ENCODE data around the gene MEGF10.

MEGF10 gene

GRCh38 chr5:127335381-127335780 lies 44.8 kb downstream of the MEGF10 start:
- Histone ChIP-seq H3K27me3 (replicated peaks; ENCODE audit: control insufficient read depth, insufficient read depth, low read length) (no peaks in the 10 kb centered on the region; the same call in 1 of the 2 replicates), H3K4me3 (replicated peaks; ENCODE audit: low read depth, low read length) (no peak overlapping the region), H3K36me3 (ENCODE audit: control insufficient read depth, insufficient read depth, low read length) (no peaks in the 10 kb centered on the region)
- no peak for DNase-seq (ENCODE audit: extremely low read depth, insufficient read length)
- TF ChIP-seq CTCF (IDR thresholded peaks at IDR 0.05; ENCODE audit: insufficient read depth, low read length, poor library complexity, severe bottlenecking): no peak

GRCh38 chr5:127337876-127338275 lies 47.3 kb downstream of the MEGF10 start:
- no peaks in the 10 kb centered on the region for H3K36me3 ChIP-seq (ENCODE audit: control insufficient read depth, insufficient read depth, low read length)
- no peak for DNase-seq (ENCODE audit: extremely low read depth, insufficient read length)
- no peak for TF ChIP-seq CTCF (IDR thresholded peaks at IDR 0.05; ENCODE audit: insufficient read depth, low read length, poor library complexity, severe bottlenecking)
- no peaks in the 10 kb centered on the region; the same call in 1 of the 2 replicates for H3K27me3 ChIP-seq (replicated peaks; ENCODE audit: control insufficient read depth, insufficient read depth, low read length)
- no peak overlapping the region for H3K4me3 ChIP-seq (replicated peaks; ENCODE audit: low read depth, low read length)

- H3K27me3 ChIP-seq (replicated peaks; ENCODE audit: control insufficient read depth, insufficient read depth, low read length): no peaks in the 10 kb centered on the region; the same call in 1 of the 2 replicates
- no peak for DNase-seq (ENCODE audit: extremely low read depth, insufficient read length)
- H3K36me3 ChIP-seq (ENCODE audit: control insufficient read depth, insufficient read depth, low read length): no peaks in the 10 kb centered on the region
- TF ChIP-seq CTCF (IDR thresholded peaks at IDR 0.05; ENCODE audit: insufficient read depth, low read length, poor library complexity, severe bottlenecking): no peak
- H3K4me3 ChIP-seq (replicated peaks; ENCODE audit: low read depth, low read length): no peak overlapping the region
These were observed 47.9 kb downstream of the MEGF10 start for GRCh38 chr5:127338501-127338900.

GRCh38 chr5:127340606-127341005 lies 50.0 kb downstream of the MEGF10 start:
- TF ChIP-seq CTCF (IDR thresholded peaks at IDR 0.05; ENCODE audit: insufficient read depth, low read length, poor library complexity, severe bottlenecking): no peak
- Histone ChIP-seq H3K4me3 (replicated peaks; ENCODE audit: low read depth, low read length) (no peak overlapping the region), H3K36me3 (ENCODE audit: control insufficient read depth, insufficient read depth, low read length) (no peaks in the 10 kb centered on the region), H3K27me3 (replicated peaks; ENCODE audit: control insufficient read depth, insufficient read depth, low read length) (no peaks in the 10 kb centered on the region)
- DNase-seq (ENCODE audit: extremely low read depth, insufficient read length): no peak

GRCh38 chr5:127342364-127342763 lies 51.8 kb downstream of the MEGF10 start:
- H3K27me3 ChIP-seq (replicated peaks; ENCODE audit: control insufficient read depth, insufficient read depth, low read length): no peaks in the 10 kb centered on the region
- no peak for TF ChIP-seq CTCF (IDR thresholded peaks at IDR 0.05; ENCODE audit: insufficient read depth, low read length, poor library complexity, severe bottlenecking)
- no peak for DNase-seq (ENCODE audit: extremely low read depth, insufficient read length)
- H3K4me3 ChIP-seq (replicated peaks; ENCODE audit: low read depth, low read length): no peak overlapping the region
- no peaks in the 10 kb centered on the region for H3K36me3 ChIP-seq (ENCODE audit: control insufficient read depth, insufficient read depth, low read length)

GRCh38 chr5:127343313-127343712 lies 52.7 kb downstream of the MEGF10 start:
- no peak for DNase-seq (ENCODE audit: extremely low read depth, insufficient read length)
- no peak for TF ChIP-seq CTCF (IDR thresholded peaks at IDR 0.05; ENCODE audit: insufficient read depth, low read length, poor library complexity, severe bottlenecking)
- H3K27me3 ChIP-seq (replicated peaks; ENCODE audit: control insufficient read depth, insufficient read depth, low read length): no peaks in the 10 kb centered on the region
- no peaks in the 10 kb centered on the region for H3K36me3 ChIP-seq (ENCODE audit: control insufficient read depth, insufficient read depth, low read length)
- no peak overlapping the region for H3K4me3 ChIP-seq (replicated peaks; ENCODE audit: low read depth, low read length)

Data from GM06990 (cell line).